ENCODE measurements around the gene RIC1. TPM values are rescaled to one million over a fixed set of nuclear protein-coding genes. Genes with fewer than 3 reads are reported as not detected.
"Not testable (repeated sequence)": the region's sequence is repeated elsewhere in the genome, so short reads cannot be mapped to it uniquely, and the experiment has no call there.

Gene RIC1
- total and polyA plus RNA-seq, 2 of the 4 experiments (the other 2 are of a cell fraction) = 28.8 to 76.9 TPM

GRCh38 chr9:5721279-5722087, 92.6 kb downstream of the RIC1 start:
- Histone ChIP-seq H3K9me3 (ENCODE audit: control insufficient read depth, insufficient read depth, low read length) (no peaks in the 10 kb centered on the region; the same call in 1 of the 2 replicates), H3K56ac (ENCODE audit: extremely low read depth, insufficient read depth, low read length) (no peak overlapping the region), H3K9ac (ENCODE audit: low read depth, low read length) (no peak overlapping the region), H3K36me3 (ENCODE audit: control insufficient read depth, insufficient read depth, low read length) (peaks cover 10% of the 10 kb centered on the region), H3K18ac (ENCODE audit: low read depth, low read length) (no peak overlapping the region), H3K4ac (ENCODE audit: low read depth, low read length) (no peak overlapping the region), H2AFZ (replicated peaks; ENCODE audit: low read length, poor library complexity) (no peak overlapping the region), H4K20me1 (ENCODE audit: insufficient read depth, low read length) (peaks cover 3% of the 10 kb centered on the region; the same call in 1 of the 2 replicates), H3K9me1 (ENCODE audit: insufficient read depth, low read length) (peaks cover 2% of the 10 kb centered on the region; the same call in 1 of the 2 replicates), H2BK5ac (ENCODE audit: low read depth, low read length, poor library complexity, severe bottlenecking) (no peak overlapping the region), H3K27me3 (ENCODE audit: control insufficient read depth, insufficient read depth, low read length) (no peaks in the 10 kb centered on the region), H3K4me2 (ENCODE audit: low read depth, low read length) (no peak overlapping the region), H2AK5ac (ENCODE audit: low read depth, low read length) (no peak overlapping the region), H4K91ac (ENCODE audit: insufficient read depth, low read depth, low read length) (no peak overlapping the region), H2BK15ac (ENCODE audit: low read depth, low read length) (no peak overlapping the region), H3K14ac (replicated peaks; ENCODE audit: low read depth, low read length) (no peak overlapping the region), H3K23ac (ENCODE audit: low read depth, low read length) (no peak overlapping the region), H4K8ac (ENCODE audit: low read depth in 2 of 2, low read length in 2 of 2) (no peak overlapping the region), H3K79me1 (ENCODE audit: low read depth in 1 of 2, low read length in 2 of 2) (peaks cover 20 to 29% of the 10 kb centered on the region in 2 experiments), H2BK120ac (ENCODE audit: low read depth, low read length) (no peak overlapping the region), H2BK20ac (ENCODE audit: low read depth, low read length) (no peak overlapping the region), H3K27ac (ENCODE audit: insufficient read depth, low read length) (no peak overlapping the region), H4K5ac (ENCODE audit: low read depth, low read length) (no peak overlapping the region), H3K4me3 (ENCODE audit: insufficient read depth, low read depth, low read length) (no peak overlapping the region), H3K4me1 (ENCODE audit: control insufficient read depth, insufficient read depth, low read length) (peaks cover 3% of the 10 kb centered on the region; the same call in 1 of the 2 replicates), H2AK9ac (replicated peaks; ENCODE audit: low read depth, low read length, poor library complexity) (no peak overlapping the region)
- in situ Hi-C loops (cut with MboI; ENCODE audit: low sequenced_read_pairs) (loop anchor here (25.0 kb wide), 1 partner anchor 259 kb away; the partner anchor contains the start of gene CD274), dilution Hi-C loops (cut with HindIII; ENCODE audit: low sequenced_read_pairs, unreplicated experiment) (no loop called here), intact Hi-C loops (cut with micrococcal nuclease) (no loop called here)
- no TSS peak for BruUV-seq (replicated peaks)
- ATAC-seq (ENCODE audit: low read depth) (no peak), DNase-seq (no peak)
- POLR2A ChIA-PET (ENCODE audit: unreplicated experiment) = no interaction called here
- TF ChIP-seq NFE2L2 (IDR thresholded peaks at IDR 0.05; ENCODE audit: low read depth, low read length) (no peak), MAZ (IDR thresholded peaks at IDR 0.05; ENCODE audit: borderline replicate concordance, low read depth, low read length) (no peak)
- 98% methylated on average over 6 of the region's 18 CpGs; no CpG with 5 or more reads in 1 of the 2 experiments for WGBS, 2 experiments (ENCODE audit: extremely low coverage in 2 of 2, insufficient read length in 1 of 2)
- CTCF ChIA-PET = no interaction called here

GRCh38 chr9:5722679-5723078, 93.8 kb downstream of the RIC1 start:
- in situ Hi-C loops (cut with MboI; ENCODE audit: low sequenced_read_pairs) = loop anchor here (25.0 kb wide), 1 partner anchor 260 kb away; the partner anchor contains the start of gene CD274
- 93% methylated on average over 2 of the region's 4 CpGs; no CpG with 5 or more reads in 1 of the 2 experiments for WGBS, 2 experiments (ENCODE audit: extremely low coverage in 2 of 2, insufficient read length in 1 of 2)
- H2BK120ac ChIP-seq (ENCODE audit: low read depth, low read length); H3K4me2 ChIP-seq (ENCODE audit: low read depth, low read length); H3K14ac ChIP-seq (replicated peaks; ENCODE audit: low read depth, low read length); H3K9me1 ChIP-seq (ENCODE audit: insufficient read depth, low read length); H2BK5ac ChIP-seq (ENCODE audit: low read depth, low read length, poor library complexity, severe bottlenecking); H2AK5ac ChIP-seq (ENCODE audit: low read depth, low read length); H2BK20ac ChIP-seq (ENCODE audit: low read depth, low read length); H4K91ac ChIP-seq (ENCODE audit: insufficient read depth, low read depth, low read length); H4K8ac ChIP-seq (ENCODE audit: low read depth in 2 of 2, low read length in 2 of 2); H3K27ac ChIP-seq (ENCODE audit: insufficient read depth, low read length); H4K20me1 ChIP-seq (ENCODE audit: insufficient read depth, low read length); H3K23ac ChIP-seq (ENCODE audit: low read depth, low read length); H2BK15ac ChIP-seq (ENCODE audit: low read depth, low read length); dilution Hi-C loops (cut with HindIII; ENCODE audit: low sequenced_read_pairs, unreplicated experiment); BruUV-seq (replicated peaks); H2AFZ ChIP-seq (replicated peaks; ENCODE audit: low read length, poor library complexity); H4K5ac ChIP-seq (ENCODE audit: low read depth, low read length); H3K4me1 ChIP-seq (ENCODE audit: control insufficient read depth, insufficient read depth, low read length); H3K18ac ChIP-seq (ENCODE audit: low read depth, low read length); H3K4me3 ChIP-seq (ENCODE audit: insufficient read depth, low read depth, low read length); H3K56ac ChIP-seq (ENCODE audit: extremely low read depth, insufficient read depth, low read length); POLR2A ChIA-PET (ENCODE audit: unreplicated experiment); H2AK9ac ChIP-seq (replicated peaks; ENCODE audit: low read depth, low read length, poor library complexity); intact Hi-C loops (cut with micrococcal nuclease); DNase-seq; CTCF ChIA-PET; ATAC-seq (ENCODE audit: low read depth); H3K4ac ChIP-seq (ENCODE audit: low read depth, low read length); H3K9ac ChIP-seq (ENCODE audit: low read depth, low read length); H3K9me3 ChIP-seq (ENCODE audit: control insufficient read depth, insufficient read depth, low read length); H3K27me3 ChIP-seq (ENCODE audit: control insufficient read depth, insufficient read depth, low read length): not testable (repeated sequence)
- Histone ChIP-seq H3K79me1 (ENCODE audit: low read depth in 1 of 2, low read length in 2 of 2) (peaks cover 14 to 24% of the 10 kb centered on the region in 2 experiments), H3K36me3 (ENCODE audit: control insufficient read depth, insufficient read depth, low read length) (peaks cover 13% of the 10 kb centered on the region)
